Ovary (tissue), 9 donors: ENCODE data around the gene SVIL. TPM values are rescaled to one million over a fixed set of nuclear protein-coding genes. Genes with fewer than 3 reads are reported as not detected.
"Not testable (repeated sequence)": the region's sequence is repeated elsewhere in the genome, so short reads cannot be mapped to it uniquely, and the experiment has no call there.

Source experiments
- DNase-seq, 5 donors: peaks; one replicate each; pipeline ENCODE4 v3.0.0-alpha.2; 2019 to 2020
- H3K27ac ChIP-seq, 2 donors: fragments of 200-600 bp; one replicate each; pipeline versions ENCODE4 v1.5.1 to v1.8.0; 2019 to 2022
- H3K27me3 ChIP-seq: fragments of 200-600 bp; one replicate; pipeline ENCODE4 v1.8.0; 2022
- H3K36me3 ChIP-seq: fragments of 200-600 bp; sonication (generic); one replicate; pipeline ENCODE4 v1.5.1; 2019
- H3K4me1 ChIP-seq: one replicate; pipeline ENCODE4 v1.8.1; 2013; ENCODE audit warnings: mild to moderate bottlenecking, moderate library complexity; ENCODE audit not compliant: insufficient read depth
- H3K4me3 ChIP-seq: fragments of 200-600 bp; sonication (generic); one replicate; pipeline ENCODE4 v1.5.1; 2017
- H3K9me3 ChIP-seq, 2 donors: fragments of 200-600 bp in 1 of 2; sonication (generic) in 1 of 2; one replicate each; pipeline versions ENCODE4 v1.5.1 to v1.8.1; 2013 to 2019; ENCODE audit warnings: mild to moderate bottlenecking in 1 of 2, moderate library complexity in 1 of 2
- CTCF ChIP-seq, 3 donors: fragments of 450-650 bp in 2 of 3; fragments of 200-600 bp in 1 of 3; IDR thresholded peaks; one replicate each; pipeline versions ENCODE4 v1.5.1 to v1.8.0; 2016 to 2022; ENCODE audit warnings: antibody characterized with exemption in 3 of 3, mild to moderate bottlenecking in 1 of 3
- EP300 ChIP-seq: sonication (generic); formaldehyde crosslinking; IDR thresholded peaks from one replicate; pipeline ENCODE4 v1.6.1; 2017; ENCODE audit warnings: antibody characterized with exemption
- POLR2A ChIP-seq: fragments of 450-650 bp; IDR thresholded peaks from one replicate; pipeline ENCODE4 v1.6.1; 2017; ENCODE audit warnings: antibody characterized with exemption, mild to moderate bottlenecking, moderate library complexity
- WGBS, 3 donors: extraction: QIAGEN DNeasy Blood & Tissue Kit in 1 of 3; methylation state at CpG; one replicate each; pipeline versions ENCODE4 v1.1.5 to v1.1.7; 2013 to 2017; 5-methylcytosine and 5-hydroxymethylcytosine counted together
- intact Hi-C, 4 donors: fragments of 100-400 bp; cut with DNase I; formaldehyde crosslinking; loops; one replicate each; pipeline versions ENCODE4 v1.11.0 to v1.15.1; 2022 to 2023
- polyA plus RNA-seq, 2 donors: library from polyadenylated mRNA; stranded (reverse); fragments of 200-250 nt in 1 of 2; fragments of 350-450 nt in 1 of 2; fragmentation: Illumina TruSeq in 1 of 2; extraction: RNeasy Lipid Tissue Mini Kit (QIAGEN cat#74804) in 1 of 2; gene quantifications; one replicate each; pipeline ENCODE4 v1.2.3, GENCODE V29; 2013 to 2014
- total RNA-seq, 7 donors: library from RNA; depleted of rRNA in 2 of 7; stranded (reverse); fragments of >200 nt in 2 of 7; fragmentation: NEBNext Ultra II Directional in 3 of 7; extraction: Animal tissue kit (Norgen Biotek cat#: 25700) in 3 of 7; gene quantifications; one replicate each; pipeline versions ENCODE4 v1.1.0 to v1.2.4, GENCODE V29; 2016 to 2023
- donor health status: DM: no; HTN: no; CAD: no; lungs with moderate emphysema.
- donor health status: DM: no; HTN: no; CAD: no.
- donor health status: Bipolar disorder and iron deficiency.
- donor health status: DM: yes; HTN: yes; CAD: no.
- donor health status: DM: no; HTN: no; CAD: no.
- donor health status: DM: yes; HTN: yes; CAD: no.

The SVIL gene
- total and polyA plus RNA-seq, 9 donors: 49.9 to 225 (median 139) TPM

GRCh38 chr10:29608476-29609301 lies 26.1 kb downstream of the SVIL start:
- H3K36me3 ChIP-seq: no peaks in the 10 kb centered on the region
- intact Hi-C loops: no loop called here
- H3K4me1 ChIP-seq: peaks cover 21% of the 10 kb centered on the region

GRCh38 chr10:29608062-29608461 lies 26.7 kb downstream of the SVIL start:
- DNase-seq: peak in 1 of 5 donors; percentile 23
- intact Hi-C loops: no loop called here
- 73 to 84% (median 77%) methylated on average over 4 of the region's 4 CpGs for WGBS, 3 donors
- no peak overlapping the region for H3K4me3 ChIP-seq
- H3K36me3 ChIP-seq: no peaks in the 10 kb centered on the region
- H3K27me3 ChIP-seq: no peaks in the 10 kb centered on the region
- TF ChIP-seq CTCF (IDR thresholded peaks at IDR 0.05) (no peak), EP300 (no peak), POLR2A (no peak)
- H3K4me1 ChIP-seq: peaks cover 22% of the 10 kb centered on the region
- no peak overlapping the region for H3K27ac ChIP-seq
- H3K9me3 ChIP-seq: no peaks in the 10 kb centered on the region

More at GRCh38 chr10:29608476-29609301, 26.1 kb downstream of the SVIL start:
- DNase-seq: peak in 1 of 5 donors; percentile 18
- H3K27ac ChIP-seq: no peak overlapping the region
- no peaks in the 10 kb centered on the region for H3K27me3 ChIP-seq
- no peak overlapping the region for H3K4me3 ChIP-seq
- H3K9me3 ChIP-seq: no peaks in the 10 kb centered on the region
- whole genome bisulfite sequencing, 3 donors: 77 to 86% (median 82%) methylated on average over 10 to 11 of the region's 11 CpGs
- TF ChIP-seq POLR2A (no peak), EP300 (no peak), CTCF (IDR thresholded peaks at IDR 0.05) (no peak)

GRCh38 chr10:29607576-29607975 lies 27.2 kb downstream of the SVIL start:
- H3K4me3 ChIP-seq: no peak overlapping the region
- no peaks in the 10 kb centered on the region for H3K36me3 ChIP-seq
- intact Hi-C loops: no loop called here
- 77 to 81% (median 77%) methylated on average over 4 of the region's 4 CpGs for WGBS, 3 donors
- no peaks in the 10 kb centered on the region for H3K27me3 ChIP-seq
- peak in 1 of 5 donors; percentile 10 for DNase-seq
- H3K9me3 ChIP-seq: no peaks in the 10 kb centered on the region
- H3K27ac ChIP-seq: no peak overlapping the region
- TF ChIP-seq POLR2A: no peak
- TF ChIP-seq EP300: no peak
- no peak for TF ChIP-seq CTCF (IDR thresholded peaks at IDR 0.05)
- peaks cover 17% of the 10 kb centered on the region for H3K4me1 ChIP-seq

GRCh38 chr10:29606693-29607092 lies 28.1 kb downstream of the SVIL start:
- Histone ChIP-seq H3K4me1 (peaks cover 10% of the 10 kb centered on the region), H3K27ac (peak overlapping the region in 1 of 2 donors; percentile 24)
- H3K4me3 ChIP-seq, H3K9me3 ChIP-seq, H3K36me3 ChIP-seq, H3K27me3 ChIP-seq, intact Hi-C loops: not testable (repeated sequence)
- WGBS, 3 donors: 55 to 66% (median 61%) methylated on average over 7 of the region's 7 CpGs
- DNase-seq: peak in 1 of 5 donors; percentile 10

GRCh38 chr10:29604291-29604825 lies 30.4 kb downstream of the SVIL start:
- WGBS, 3 donors: 86 to 93% (median 86%) methylated on average over 9 of the region's 9 CpGs
- Histone ChIP-seq H3K9me3 (no peaks in the 10 kb centered on the region), H3K27me3 (no peaks in the 10 kb centered on the region), H3K4me3 (no peak overlapping the region), H3K4me1 (peaks cover 20% of the 10 kb centered on the region), H3K36me3 (no peaks in the 10 kb centered on the region), H3K27ac (no peak overlapping the region)
- peak in 1 of 5 donors; percentile 15 for DNase-seq
- intact Hi-C loops: no loop called here
- TF ChIP-seq EP300 (no peak), CTCF (IDR thresholded peaks at IDR 0.05) (no peak), POLR2A (no peak)
